HG03342 (cell line): ENCODE data around the gene KLRC1.
"Not testable (repeated sequence)": the region's sequence is repeated elsewhere in the genome, so short reads cannot be mapped to it uniquely, and the experiment has no call there.

ENCODE experiments used
- ATAC-seq: cut with Tn5 transposase; IDR thresholded peaks from one replicate; pipeline ENCODE4 v1.9.1; 2021; ENCODE audit warnings: mild to moderate bottlenecking, moderate library complexity; ENCODE audit not compliant: unreplicated experiment

KLRC1 gene

GRCh38 chr12:10422159-10422558 lies 31.0 kb downstream of the KLRC1 start:
- not testable (repeated sequence) for ATAC-seq

GRCh38 chr12:10420334-10420733 lies 32.8 kb downstream of the KLRC1 start, which contains the start of gene KLRC3:
TSS of gene KLRC3 (minus strand) at chr12:10420595. CDS start at chr12:10420550, 45 bp downstream.
- not testable (repeated sequence) for ATAC-seq

- no peak for ATAC-seq
These were observed 43.8 kb downstream of the KLRC1 start, which contains the start of gene KLRC4 for GRCh38 chr12:10409392-10409791. TSS of gene KLRC4 (minus strand) at chr12:10409757. CDS start at chr12:10409575, 182 bp downstream.

- no peak for ATAC-seq
These were observed 44.3 kb downstream of the KLRC1 start for GRCh38 chr12:10408842-10409241.

- ATAC-seq: no peak
These were observed 46.5 kb downstream of the KLRC1 start for GRCh38 chr12:10406725-10407124.

GRCh38 chr12:10405294-10405693 lies 47.9 kb downstream of the KLRC1 start:
- ATAC-seq: no peak

GRCh38 chr12:10404798-10405197 lies 48.4 kb downstream of the KLRC1 start:
- no peak for ATAC-seq

- no peak for ATAC-seq
These were observed 52.3 kb downstream of the KLRC1 start for GRCh38 chr12:10400829-10401228.

GRCh38 chr12:10398168-10398567 lies 55.0 kb downstream of the KLRC1 start:
- no peak for ATAC-seq

GRCh38 chr12:10397296-10397695 lies 55.9 kb downstream of the KLRC1 start:
- no peak for ATAC-seq

- ATAC-seq: not testable (repeated sequence)
These were observed 57.0 kb downstream of the KLRC1 start for GRCh38 chr12:10396176-10396575.
